Stimulated activated CD8-positive, alpha-beta memory T cell treated with anti-CD3 and anti-CD28 coated beads, Interleukin-4, amount 100 ng/mL, for 4 hours (primary cell): ENCODE measurements around the gene ZNF341.
A peak's percentile ranks its signal among the peaks of the same experiment; 100 is the strongest.

Source experiments
- DNase-seq, 2 donors: peaks; one replicate each; pipeline ENCODE4 v3.0.0-alpha.2; 2020; ENCODE audit warnings: low read depth in 2 of 2, low spot score in 1 of 2

The ZNF341 gene

GRCh38 chr20:33701629-33702450 is 30.0 kb upstream of the ZNF341 start:
- DNase-seq, result no peak

- no peak for DNase-seq
Measured at GRCh38 chr20:33702861-33703260, 28.9 kb upstream of the ZNF341 start.

GRCh38 chr20:33703498-33704137 is 28.2 kb upstream of the ZNF341 start:
- DNase-seq, result no peak

DNA sequence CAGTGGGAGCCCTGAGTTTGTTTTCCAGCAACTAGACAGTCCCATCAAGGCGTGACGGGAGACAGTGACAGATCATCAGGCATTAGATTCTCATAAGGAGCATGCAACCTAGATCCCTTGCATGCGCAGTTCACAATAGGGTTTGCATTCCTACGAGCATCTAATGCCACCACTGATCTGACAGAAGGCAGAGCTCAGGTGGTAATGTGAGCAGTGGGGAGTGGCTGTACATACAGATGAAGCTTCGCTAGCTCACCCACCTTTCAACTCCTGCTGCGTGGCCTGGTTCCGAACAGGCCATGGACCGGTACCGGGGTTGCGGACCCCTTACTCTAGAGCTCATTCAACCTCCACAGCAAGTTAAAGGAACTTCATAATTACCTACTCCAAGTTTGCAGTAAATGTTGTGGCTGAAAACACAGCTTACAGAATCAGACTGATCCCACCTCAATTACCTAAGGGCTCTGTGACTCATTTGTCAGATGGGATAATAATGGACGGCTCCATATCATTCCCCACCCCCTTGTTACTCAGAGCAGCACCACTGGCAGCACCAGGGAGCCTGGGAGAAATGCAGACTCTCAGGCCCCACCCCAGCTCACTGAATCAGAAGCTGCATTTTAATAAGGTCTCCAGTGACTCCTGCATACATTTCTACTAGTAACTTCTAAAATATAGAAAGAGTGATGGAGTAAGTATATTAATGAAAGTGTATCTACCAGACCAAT is 27.4 kb upstream of the ZNF341 start:
- no peak for DNase-seq

- DNase-seq, result no peak
Measured at GRCh38 chr20:33707668-33708067, 24.1 kb upstream of the ZNF341 start.

GRCh38 chr20:33709398-33709797 is 22.4 kb upstream of the ZNF341 start:
- DNase-seq, result no peak

GRCh38 chr20:33709905-33710541 is 21.8 kb upstream of the ZNF341 start:
- DNase-seq, result no peak

DNA sequence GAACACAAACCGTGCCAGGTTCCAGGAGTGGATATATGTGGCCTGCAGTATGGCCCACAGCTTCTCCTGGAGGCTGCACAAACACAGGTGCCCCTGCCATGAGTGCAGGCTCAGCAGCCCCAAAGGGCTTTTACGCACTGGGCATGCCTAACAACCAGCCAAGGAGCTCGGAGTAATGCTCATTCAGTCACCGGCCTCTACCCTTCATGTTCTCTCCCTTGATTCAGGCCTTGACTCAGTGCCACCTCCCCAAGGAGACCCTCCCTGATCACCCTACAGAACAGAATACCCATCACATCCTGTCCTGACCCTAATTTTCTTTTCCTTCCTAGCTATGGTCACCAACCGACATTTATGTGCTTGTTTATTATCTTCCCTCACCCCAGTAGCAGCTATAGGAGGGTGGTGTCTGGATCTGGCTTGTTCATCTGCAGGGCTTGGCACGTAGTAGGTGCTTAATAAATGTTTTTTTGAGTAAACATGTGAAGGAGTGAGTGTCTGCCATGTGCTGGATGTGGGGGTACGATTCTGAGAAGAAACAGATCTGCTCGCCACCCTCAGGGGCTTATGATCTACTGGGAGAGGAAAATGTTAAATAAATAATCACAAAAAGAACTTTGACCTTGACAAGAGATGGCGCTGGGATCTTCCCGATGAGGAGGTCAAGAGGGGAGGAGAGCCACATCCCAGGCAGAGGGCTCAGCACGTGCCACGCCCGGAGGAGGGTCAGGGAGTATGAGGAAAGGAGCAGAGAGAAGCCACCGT is 20.9 kb upstream of the ZNF341 start:
- DNase-seq, result no peak

- DNase-seq, result no peak
Measured at GRCh38 chr20:33711446-33711738, 20.4 kb upstream of the ZNF341 start.

- DNase-seq, result no peak
Measured at GRCh38 chr20:33713865-33714367, 17.9 kb upstream of the ZNF341 start.

DNA sequence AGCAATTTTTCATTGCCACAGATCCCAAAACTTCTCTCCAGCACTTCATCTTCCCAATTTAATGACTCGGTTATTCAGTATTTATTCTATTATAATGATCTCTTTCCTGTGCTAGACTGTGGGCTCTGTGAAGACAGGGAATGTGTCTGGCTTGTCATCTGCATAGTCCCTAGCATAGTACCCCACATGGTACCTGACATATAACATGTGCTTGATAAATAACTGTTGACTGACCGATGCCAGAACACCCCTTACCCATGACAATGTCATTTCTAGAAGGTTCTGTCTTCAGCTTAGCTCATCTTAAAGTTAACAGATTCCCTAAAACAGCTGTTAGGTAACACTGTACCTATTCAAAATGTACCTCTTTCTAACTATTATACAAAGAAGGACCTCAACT is 15.3 kb upstream of the ZNF341 start:
- DNase-seq, result no peak

DNA sequence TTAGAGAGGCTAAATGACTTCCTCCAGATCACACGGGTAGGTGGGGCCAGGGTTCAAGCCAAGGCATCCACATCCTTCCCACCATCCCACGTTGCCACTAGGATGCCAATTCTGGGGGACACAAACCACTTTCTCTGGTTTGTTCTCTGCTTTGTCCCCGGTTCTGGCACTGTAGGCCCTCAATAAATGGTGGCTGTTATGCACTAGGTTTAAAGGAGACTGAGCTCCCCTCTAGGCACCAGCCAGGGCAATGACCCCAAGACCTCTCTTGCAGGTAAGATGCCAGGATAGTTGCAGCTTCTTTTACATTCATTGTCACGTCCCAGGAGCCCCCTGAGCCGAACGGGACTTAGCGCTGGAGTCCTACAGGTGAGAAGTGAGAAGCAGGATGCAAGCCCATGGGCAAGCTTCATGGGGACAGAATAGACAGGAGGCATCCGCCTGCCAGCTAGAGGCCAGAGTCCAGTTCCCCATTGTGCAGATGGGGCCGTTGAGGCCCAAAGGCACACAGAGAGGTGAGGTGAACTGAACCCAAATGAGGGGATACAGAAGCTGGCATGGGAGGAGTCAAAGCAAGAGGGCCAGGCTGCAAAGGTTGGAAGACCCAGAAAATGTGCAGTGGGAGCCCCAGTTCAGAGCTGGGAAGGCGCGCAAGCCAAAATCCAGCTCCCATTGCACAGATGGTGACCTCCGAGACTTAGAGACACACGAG is 12.4 kb upstream of the ZNF341 start:
- no peak for DNase-seq

GRCh38 chr20:33719989-33720709 is 11.6 kb upstream of the ZNF341 start, which contains the start of gene PXMP4:
Gene PXMP4, minus strand, starts transcription at chr20:33720310. Its CDS starts 103 bp downstream, at chr20:33720207.
- peak; percentile 65 to 74 for DNase-seq

GRCh38 chr20:33721391-33722140 is 10.2 kb upstream of the ZNF341 start:
- no peak for DNase-seq

DNA sequence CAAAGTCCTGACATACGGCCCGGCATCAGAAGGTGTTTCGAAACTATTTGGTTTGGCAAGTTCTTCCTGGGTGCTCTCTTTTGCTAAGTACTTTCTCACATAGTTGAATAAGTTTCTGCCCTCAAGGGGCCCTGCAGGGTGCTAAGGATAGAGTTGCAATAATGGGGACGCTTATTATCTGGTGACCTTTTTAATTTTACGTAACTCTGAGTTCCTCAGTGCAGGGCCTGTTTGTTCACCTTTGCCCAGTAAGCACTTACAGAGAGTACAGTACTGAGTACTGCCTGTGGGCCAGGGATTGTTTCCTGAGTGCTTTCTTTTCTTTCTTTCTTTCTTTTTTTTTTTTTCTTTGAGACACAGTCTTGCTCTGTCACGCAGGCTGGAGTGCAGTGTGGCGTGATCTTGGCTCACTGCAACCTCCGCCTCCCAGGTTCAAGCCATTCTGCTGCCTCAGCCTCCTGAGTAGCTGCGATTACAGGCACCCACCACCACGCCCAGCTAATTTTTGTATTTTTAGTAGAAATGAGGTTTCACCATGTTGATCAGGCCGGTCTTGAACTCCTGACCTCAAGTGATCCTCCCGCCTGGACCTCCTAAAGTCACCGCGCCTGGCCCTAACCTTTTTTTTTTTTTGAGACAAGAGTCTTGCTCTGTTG is 7.2 kb upstream of the ZNF341 start:
- DNase-seq, result no peak

- no peak for DNase-seq
Measured at GRCh38 chr20:33725607-33726264, 6.1 kb upstream of the ZNF341 start.

GRCh38 chr20:33727115-33727479 is 4.7 kb upstream of the ZNF341 start:
- no peak for DNase-seq

DNA sequence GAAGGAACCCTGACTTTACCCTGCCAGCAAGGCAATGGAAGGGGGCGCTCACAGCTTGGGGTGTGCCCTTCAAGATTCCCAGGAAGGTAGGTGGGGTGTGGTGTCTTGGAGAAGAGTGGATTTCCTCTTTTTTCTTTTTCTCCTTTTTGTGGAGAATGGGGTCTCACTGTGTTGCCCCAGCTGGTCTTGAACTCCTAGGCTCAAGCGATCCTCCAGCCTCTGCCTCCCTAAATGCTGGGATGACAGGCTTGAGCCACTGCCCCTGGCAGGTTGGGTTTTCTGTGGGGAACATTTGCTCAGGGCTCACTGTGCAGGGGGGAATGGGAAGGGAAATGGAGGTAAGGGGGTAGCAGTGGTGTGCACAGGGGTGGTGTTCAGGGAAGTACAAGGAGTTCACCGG is 4.0 kb upstream of the ZNF341 start:
- DNase-seq, result no peak
